Subcutaneous adipose tissue (tissue), 4 donors: Measurements from ENCODE around the gene METTL9. TPM values are rescaled to one million over a fixed set of nuclear protein-coding genes. Genes with fewer than 3 reads are reported as not detected.

ENCODE experiments used
- total RNA-seq, 4 donors: library from RNA; depleted of rRNA; stranded (reverse); fragments of >200 nt; gene quantifications; one replicate each; pipeline ENCODE4 v1.1.0, GENCODE V29; 2016
- TF ChIP-seq, protein P1 (sequence below): fragments of 450-650 bp; IDR thresholded peaks from one replicate; pipeline ENCODE4 v1.5.1; 2016; ENCODE audit warnings: low read depth, mild to moderate bottlenecking, control low read depth, antibody characterized with exemption, moderate library complexity

Gene METTL9
- total RNA-seq, 4 donors from 2014 or later: 117 to 230 (median 158) TPM

DNA sequence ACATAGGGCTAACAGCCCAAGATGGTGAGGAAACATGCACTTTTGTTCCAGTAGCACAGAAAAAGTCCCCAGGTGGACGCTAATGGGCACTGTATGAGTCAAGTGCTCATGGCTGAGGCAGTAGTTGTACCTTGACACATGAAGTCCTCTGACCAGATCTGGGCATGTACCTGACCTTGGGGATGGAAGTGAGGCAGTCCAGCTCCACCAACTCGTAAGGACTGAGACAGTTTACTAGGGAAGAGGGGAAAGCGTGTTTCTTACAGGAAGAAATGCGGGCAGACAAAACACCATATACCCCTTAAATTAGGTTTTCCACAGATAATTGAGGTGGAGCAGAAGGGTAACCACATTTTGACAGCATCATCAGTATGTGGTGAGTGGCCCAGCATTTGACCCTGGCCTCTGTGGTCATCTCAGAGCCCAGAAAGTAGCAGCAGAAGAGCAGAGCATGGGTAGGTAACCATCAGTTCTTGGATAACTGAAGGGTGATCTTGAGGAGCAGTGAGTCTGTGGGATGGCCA, 32.4 kb upstream of the METTL9 start:
- TF ChIP-seq, protein P1, sequence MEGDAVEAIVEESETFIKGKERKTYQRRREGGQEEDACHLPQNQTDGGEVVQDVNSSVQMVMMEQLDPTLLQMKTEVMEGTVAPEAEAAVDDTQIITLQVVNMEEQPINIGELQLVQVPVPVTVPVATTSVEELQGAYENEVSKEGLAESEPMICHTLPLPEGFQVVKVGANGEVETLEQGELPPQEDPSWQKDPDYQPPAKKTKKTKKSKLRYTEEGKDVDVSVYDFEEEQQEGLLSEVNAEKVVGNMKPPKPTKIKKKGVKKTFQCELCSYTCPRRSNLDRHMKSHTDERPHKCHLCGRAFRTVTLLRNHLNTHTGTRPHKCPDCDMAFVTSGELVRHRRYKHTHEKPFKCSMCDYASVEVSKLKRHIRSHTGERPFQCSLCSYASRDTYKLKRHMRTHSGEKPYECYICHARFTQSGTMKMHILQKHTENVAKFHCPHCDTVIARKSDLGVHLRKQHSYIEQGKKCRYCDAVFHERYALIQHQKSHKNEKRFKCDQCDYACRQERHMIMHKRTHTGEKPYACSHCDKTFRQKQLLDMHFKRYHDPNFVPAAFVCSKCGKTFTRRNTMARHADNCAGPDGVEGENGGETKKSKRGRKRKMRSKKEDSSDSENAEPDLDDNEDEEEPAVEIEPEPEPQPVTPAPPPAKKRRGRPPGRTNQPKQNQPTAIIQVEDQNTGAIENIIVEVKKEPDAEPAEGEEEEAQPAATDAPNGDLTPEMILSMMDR: no peak

DNA sequence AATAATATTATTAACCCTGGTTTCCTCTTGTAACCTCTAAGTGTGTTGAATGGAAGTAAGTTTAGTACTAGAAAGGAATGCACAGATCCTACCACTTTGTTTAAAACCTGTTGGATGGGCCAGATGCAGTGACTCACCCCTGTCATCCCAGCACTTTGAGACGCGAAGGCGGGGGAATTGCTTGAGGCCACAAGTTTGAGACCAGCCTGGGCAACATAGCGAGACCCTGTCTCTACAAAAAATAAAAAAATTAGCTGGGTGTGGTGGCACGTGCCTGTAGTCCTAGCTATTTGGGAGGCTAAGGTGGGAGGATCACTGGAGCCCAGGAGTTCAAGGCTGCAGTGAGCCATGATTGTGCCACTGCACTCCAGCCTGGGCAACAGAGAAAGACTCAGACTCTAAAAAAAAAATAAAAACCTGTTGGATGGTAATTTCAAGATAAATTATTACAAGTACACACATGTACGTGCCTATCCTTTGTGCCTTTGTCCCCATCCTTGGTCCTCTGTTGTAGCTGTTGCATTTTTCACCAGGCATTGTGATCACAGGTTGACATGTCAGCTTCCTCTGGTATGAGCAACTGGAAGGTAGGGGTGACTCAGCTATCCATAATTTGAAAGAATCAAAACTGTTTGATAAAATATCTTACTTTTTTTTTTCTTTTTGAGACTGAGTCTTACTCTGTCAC, 30.7 kb upstream of the METTL9 start:
- TF ChIP-seq, protein P1: no peak

DNA sequence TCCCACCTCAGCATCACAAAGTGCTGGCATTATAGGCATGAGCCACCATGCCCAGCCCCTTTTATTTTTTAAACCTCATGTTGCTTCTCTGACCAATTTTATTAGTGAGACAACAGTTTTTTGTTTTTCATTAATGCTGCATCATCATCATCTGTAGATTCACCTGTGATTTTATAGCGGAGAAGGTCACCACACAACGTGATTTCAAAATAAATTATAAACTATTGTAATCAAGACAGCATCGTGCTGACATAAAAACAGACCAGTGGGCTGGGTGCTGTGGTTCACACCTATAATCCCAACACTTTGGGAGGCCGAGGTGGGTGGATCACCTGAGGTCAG, 28.7 kb upstream of the METTL9 start:
- TF ChIP-seq, protein P1: no peak

DNA sequence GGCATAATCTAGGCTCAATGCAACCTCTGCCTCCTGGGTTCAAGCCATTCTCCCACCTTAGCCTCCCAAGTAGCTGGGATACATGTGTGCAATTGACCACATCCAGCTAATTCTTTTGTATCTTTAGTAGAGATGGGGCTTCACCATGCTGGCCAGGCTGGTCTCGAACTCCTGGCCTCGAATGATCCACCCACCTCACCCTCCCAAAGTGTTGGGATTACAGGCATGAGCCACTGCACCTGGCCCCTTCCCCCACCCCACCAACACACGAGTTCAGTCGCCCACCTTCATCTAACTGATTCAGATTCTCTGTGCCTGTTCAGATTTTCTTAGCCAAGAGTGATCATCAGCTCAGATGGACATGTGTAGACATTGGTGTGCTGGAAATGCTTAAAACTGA, 25.0 kb upstream of the METTL9 start:
- TF ChIP-seq, protein P1: no peak

DNA sequence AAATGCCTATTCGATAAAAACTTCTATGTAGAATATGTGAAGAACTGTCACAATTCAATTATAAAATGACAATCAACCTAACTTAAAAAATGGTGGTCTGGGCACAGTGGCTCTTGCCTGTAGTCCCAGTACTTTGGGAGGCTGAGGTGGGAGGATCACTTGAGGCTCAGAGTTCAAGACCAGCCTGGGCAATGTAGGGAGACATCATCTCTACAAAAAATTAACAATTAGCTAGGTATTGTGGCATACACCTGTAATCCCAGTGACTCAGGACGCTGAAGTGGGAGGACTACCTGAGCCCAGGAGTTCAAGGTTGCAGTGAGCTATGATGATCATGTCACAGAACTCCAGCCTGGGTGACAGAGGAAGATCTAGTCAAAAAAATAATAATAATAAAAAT, 18.6 kb upstream of the METTL9 start:
- TF ChIP-seq, protein P1: no peak

DNA sequence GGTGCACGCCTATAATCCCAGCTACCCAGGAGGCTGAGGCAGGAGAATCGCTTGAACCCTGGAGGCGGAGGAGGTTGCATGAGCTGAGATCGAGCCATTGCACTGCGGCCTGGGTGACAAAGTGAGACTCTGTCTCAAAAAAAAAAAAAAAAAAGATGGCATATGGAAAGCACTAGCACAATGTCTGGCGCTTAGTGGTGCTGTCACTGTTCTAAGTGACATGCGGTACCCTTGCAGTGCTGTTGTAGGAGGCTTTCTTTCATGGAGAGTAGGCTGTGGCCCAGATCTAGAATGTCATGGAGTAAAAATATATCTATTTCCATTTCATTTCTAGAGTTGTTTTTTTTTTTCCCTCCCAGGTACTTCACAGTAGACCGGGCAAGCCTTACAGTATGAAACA, 14.6 kb upstream of the METTL9 start:
- TF ChIP-seq, protein P1: no peak

DNA sequence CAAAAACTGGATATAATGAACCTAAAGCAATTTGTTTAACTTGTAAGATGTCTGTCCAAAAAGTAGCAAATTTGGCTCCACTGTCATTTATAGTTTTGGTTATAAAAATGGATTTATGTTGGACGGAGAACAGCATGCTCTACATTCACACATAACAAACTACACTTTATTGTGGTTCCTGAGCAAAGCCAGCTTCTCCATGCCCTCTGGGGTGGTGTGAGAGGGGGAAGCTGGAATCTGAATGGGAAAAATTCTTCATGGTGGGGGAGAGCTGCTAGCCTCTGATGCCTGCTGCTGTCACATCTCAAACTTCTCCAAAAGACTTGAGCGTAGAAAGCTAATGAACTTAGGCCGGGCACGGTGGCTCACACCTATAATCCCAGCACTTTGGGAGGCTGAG, 9.8 kb upstream of the METTL9 start:
- TF ChIP-seq, protein P1: no peak
